A549 (cell line): Measurements from ENCODE around the gene AFF3.

ENCODE experiments used
- EP300 ChIP-seq, 2 experiments: fragments of >200 bp; sonication (Bioruptor Twin); formaldehyde crosslinking; IDR thresholded peaks; 2 replicates in 1 of 2; 3 replicates in 1 of 2; pipeline ENCODE4 v1.6.1; 2016 to 2017
- ESRRA ChIP-seq: fragments of 150-350 bp; IDR thresholded peaks from 2 replicates; pipeline ENCODE4 v1.6.1; 2014; ENCODE audit warnings: mild to moderate bottlenecking, low read length, borderline replicate concordance
- FOSB ChIP-seq: fragments of 250-450 bp; sonication (Bioruptor Pico); IDR thresholded peaks from 2 replicates; pipeline ENCODE4 v1.5.0; 2020; ENCODE audit warnings: mild to moderate bottlenecking, moderate library complexity
- FOXS1 ChIP-seq: fragments of 250-450 bp; sonication (Bioruptor Pico); IDR thresholded peaks from 2 replicates; pipeline ENCODE4 v1.5.0; 2020; ENCODE audit warnings: mild to moderate bottlenecking, moderate library complexity
- POLR2A ChIP-seq: IDR thresholded peaks from 2 replicates; pipeline ENCODE4 v1.6.1; 2012; ENCODE audit warnings: mild to moderate bottlenecking, low read length
- RFX5 ChIP-seq: fragments of 450-650 bp; IDR thresholded peaks from 2 replicates; pipeline ENCODE4 v1.7.1; 2014; ENCODE audit warnings: antibody characterized with exemption, mild to moderate bottlenecking, moderate library complexity
- ZSCAN20 ChIP-seq: fragments of 250-450 bp; sonication (Bioruptor Pico); IDR thresholded peaks from 2 replicates; pipeline ENCODE4 v1.8.0; 2022; ENCODE audit warnings: mild to moderate bottlenecking, moderate library complexity
- TF ChIP-seq, protein P1 (sequence below): fragments of >200 bp; sonication (Bioruptor Twin); formaldehyde crosslinking; IDR thresholded peaks from 3 replicates; pipeline ENCODE4 v1.5.1; 2016
- TF ChIP-seq, protein P2 (sequence below): fragments of 200-600 bp; sonication (generic); IDR thresholded peaks from 2 replicates; pipeline ENCODE4 v1.6.1; 2016; ENCODE audit warnings: antibody characterized with exemption, mild to moderate bottlenecking, moderate library complexity
- TF ChIP-seq, protein P3 (sequence below): IDR thresholded peaks from 2 replicates; pipeline ENCODE4 v1.6.1; 2012

DNA sequence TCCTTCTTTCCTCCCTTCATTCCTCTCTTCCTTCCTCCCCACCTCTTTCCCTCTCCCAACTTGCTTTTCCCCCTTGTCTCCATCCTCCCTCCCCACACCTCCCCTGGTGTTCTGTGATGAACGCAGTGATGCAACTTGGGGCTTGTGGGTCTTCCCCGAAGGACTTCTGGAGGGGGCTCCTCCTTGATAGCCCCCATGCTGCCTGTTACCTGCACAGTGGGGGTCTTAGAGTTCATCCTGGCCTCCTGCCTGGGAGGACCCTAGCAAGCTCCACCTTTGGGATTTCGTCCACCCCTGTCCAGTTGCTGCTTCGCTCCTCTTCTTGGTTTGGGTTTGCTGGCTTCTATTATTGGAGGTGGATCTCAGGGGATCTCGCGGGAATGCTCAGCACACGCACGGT, 43.7 kb upstream of the AFF3 start:
- TF ChIP-seq, protein P1, sequence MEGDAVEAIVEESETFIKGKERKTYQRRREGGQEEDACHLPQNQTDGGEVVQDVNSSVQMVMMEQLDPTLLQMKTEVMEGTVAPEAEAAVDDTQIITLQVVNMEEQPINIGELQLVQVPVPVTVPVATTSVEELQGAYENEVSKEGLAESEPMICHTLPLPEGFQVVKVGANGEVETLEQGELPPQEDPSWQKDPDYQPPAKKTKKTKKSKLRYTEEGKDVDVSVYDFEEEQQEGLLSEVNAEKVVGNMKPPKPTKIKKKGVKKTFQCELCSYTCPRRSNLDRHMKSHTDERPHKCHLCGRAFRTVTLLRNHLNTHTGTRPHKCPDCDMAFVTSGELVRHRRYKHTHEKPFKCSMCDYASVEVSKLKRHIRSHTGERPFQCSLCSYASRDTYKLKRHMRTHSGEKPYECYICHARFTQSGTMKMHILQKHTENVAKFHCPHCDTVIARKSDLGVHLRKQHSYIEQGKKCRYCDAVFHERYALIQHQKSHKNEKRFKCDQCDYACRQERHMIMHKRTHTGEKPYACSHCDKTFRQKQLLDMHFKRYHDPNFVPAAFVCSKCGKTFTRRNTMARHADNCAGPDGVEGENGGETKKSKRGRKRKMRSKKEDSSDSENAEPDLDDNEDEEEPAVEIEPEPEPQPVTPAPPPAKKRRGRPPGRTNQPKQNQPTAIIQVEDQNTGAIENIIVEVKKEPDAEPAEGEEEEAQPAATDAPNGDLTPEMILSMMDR, result no peak
- TF ChIP-seq POLR2A (no peak), FOXS1 (CRISPR knock-in tag) (no peak), FOSB (CRISPR knock-in tag) (no peak), EP300 (IDR thresholded peaks at IDR 0.05) (no peak), ZSCAN20 (no peak), ESRRA (no peak), RFX5 (no peak)
- TF ChIP-seq, protein P2, sequence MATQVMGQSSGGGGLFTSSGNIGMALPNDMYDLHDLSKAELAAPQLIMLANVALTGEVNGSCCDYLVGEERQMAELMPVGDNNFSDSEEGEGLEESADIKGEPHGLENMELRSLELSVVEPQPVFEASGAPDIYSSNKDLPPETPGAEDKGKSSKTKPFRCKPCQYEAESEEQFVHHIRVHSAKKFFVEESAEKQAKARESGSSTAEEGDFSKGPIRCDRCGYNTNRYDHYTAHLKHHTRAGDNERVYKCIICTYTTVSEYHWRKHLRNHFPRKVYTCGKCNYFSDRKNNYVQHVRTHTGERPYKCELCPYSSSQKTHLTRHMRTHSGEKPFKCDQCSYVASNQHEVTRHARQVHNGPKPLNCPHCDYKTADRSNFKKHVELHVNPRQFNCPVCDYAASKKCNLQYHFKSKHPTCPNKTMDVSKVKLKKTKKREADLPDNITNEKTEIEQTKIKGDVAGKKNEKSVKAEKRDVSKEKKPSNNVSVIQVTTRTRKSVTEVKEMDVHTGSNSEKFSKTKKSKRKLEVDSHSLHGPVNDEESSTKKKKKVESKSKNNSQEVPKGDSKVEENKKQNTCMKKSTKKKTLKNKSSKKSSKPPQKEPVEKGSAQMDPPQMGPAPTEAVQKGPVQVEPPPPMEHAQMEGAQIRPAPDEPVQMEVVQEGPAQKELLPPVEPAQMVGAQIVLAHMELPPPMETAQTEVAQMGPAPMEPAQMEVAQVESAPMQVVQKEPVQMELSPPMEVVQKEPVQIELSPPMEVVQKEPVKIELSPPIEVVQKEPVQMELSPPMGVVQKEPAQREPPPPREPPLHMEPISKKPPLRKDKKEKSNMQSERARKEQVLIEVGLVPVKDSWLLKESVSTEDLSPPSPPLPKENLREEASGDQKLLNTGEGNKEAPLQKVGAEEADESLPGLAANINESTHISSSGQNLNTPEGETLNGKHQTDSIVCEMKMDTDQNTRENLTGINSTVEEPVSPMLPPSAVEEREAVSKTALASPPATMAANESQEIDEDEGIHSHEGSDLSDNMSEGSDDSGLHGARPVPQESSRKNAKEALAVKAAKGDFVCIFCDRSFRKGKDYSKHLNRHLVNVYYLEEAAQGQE, result no peak
- TF ChIP-seq, protein P3, sequence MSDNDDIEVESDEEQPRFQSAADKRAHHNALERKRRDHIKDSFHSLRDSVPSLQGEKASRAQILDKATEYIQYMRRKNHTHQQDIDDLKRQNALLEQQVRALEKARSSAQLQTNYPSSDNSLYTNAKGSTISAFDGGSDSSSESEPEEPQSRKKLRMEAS, result no peak
